LNCaP clone FGC (cell line): Measurements from ENCODE around the gene KRTAP10-11.
"Not testable (repeated sequence)": the region's sequence is repeated elsewhere in the genome, so short reads cannot be mapped to it uniquely, and the experiment has no call there.

ENCODE experiments used
- DNase-seq: peaks from one replicate; pipeline ENCODE4 v3.0.0-alpha.2; 2011; ENCODE audit warnings: low read depth
- H3K4me3 ChIP-seq: 2 replicates; pipeline ENCODE4 v1.5.1; 2011; ENCODE audit warnings: mild to moderate bottlenecking, low read depth, low read length, control low read depth
- CTCF ChIP-seq: IDR thresholded peaks from 2 replicates; pipeline ENCODE4 v1.5.1; 2012; ENCODE audit warnings: mild to moderate bottlenecking; ENCODE audit not compliant: control insufficient read depth, insufficient read depth; ENCODE audit errors: extremely low read depth

Gene KRTAP10-11

GRCh38 chr21:44603109-44603875 lies 42.9 kb upstream of the KRTAP10-11 start:
- DNase-seq: no peak
- TF ChIP-seq CTCF: no peak
- no peak overlapping the region for H3K4me3 ChIP-seq

- TF ChIP-seq CTCF: no peak
- H3K4me3 ChIP-seq: no peak overlapping the region
- no peak for DNase-seq
Observed at GRCh38 chr21:44603911-44604310, 42.3 kb upstream of the KRTAP10-11 start.

- H3K4me3 ChIP-seq: no peak overlapping the region
- TF ChIP-seq CTCF: no peak
- DNase-seq: no peak
Observed at GRCh38 chr21:44606495-44606894, 39.7 kb upstream of the KRTAP10-11 start.

GRCh38 chr21:44609193-44609592 lies 37.0 kb upstream of the KRTAP10-11 start:
- no peak for TF ChIP-seq CTCF
- DNase-seq: no peak
- no peak overlapping the region for H3K4me3 ChIP-seq

- H3K4me3 ChIP-seq, DNase-seq: not testable (repeated sequence)
Observed at GRCh38 chr21:44610157-44610843, 35.9 kb upstream of the KRTAP10-11 start.

- H3K4me3 ChIP-seq: no peak overlapping the region
- DNase-seq: no peak
- no peak for TF ChIP-seq CTCF
Observed at GRCh38 chr21:44611551-44611950, 34.7 kb upstream of the KRTAP10-11 start.

- no peak within 1 kb of the TSS for H3K4me3 ChIP-seq
- TF ChIP-seq CTCF: no peak
- no peak for DNase-seq
Observed at GRCh38 chr21:44612029-44612486, 34.2 kb upstream of the KRTAP10-11 start, which contains the start of gene KRTAP10-8. KRTAP10-8 (plus strand) TSS chr21:44612079; CDS start chr21:44612101, 22 bp downstream.
